AG10803 (cell line): ENCODE measurements around the gene HECTD1.
"Not testable (repeated sequence)": the region's sequence is repeated elsewhere in the genome, so short reads cannot be mapped to it uniquely, and the experiment has no call there.

Experiments
- DNase-seq: peaks from one replicate; pipeline ENCODE4 v3.0.0; 2010; ENCODE audit warnings: low read depth
- H3K4me3 ChIP-seq: 2 replicates; pipeline ENCODE4 v1.5.1; 2011; ENCODE audit warnings: mild to moderate bottlenecking, low read length, control low read depth
- TF ChIP-seq, protein P1 (sequence below): conservative IDR thresholded peaks from 2 replicates; pipeline ENCODE4 v1.5.1; 2011; ENCODE audit warnings: mild to moderate bottlenecking, low read length, control low read depth, inconsistent platforms

The HECTD1 gene

GRCh38 chr14:31090883-31091764, 116.5 kb downstream of the HECTD1 start:
- peak; percentile 93 for DNase-seq
- no peak overlapping the region for H3K4me3 ChIP-seq
- TF ChIP-seq, protein P1, sequence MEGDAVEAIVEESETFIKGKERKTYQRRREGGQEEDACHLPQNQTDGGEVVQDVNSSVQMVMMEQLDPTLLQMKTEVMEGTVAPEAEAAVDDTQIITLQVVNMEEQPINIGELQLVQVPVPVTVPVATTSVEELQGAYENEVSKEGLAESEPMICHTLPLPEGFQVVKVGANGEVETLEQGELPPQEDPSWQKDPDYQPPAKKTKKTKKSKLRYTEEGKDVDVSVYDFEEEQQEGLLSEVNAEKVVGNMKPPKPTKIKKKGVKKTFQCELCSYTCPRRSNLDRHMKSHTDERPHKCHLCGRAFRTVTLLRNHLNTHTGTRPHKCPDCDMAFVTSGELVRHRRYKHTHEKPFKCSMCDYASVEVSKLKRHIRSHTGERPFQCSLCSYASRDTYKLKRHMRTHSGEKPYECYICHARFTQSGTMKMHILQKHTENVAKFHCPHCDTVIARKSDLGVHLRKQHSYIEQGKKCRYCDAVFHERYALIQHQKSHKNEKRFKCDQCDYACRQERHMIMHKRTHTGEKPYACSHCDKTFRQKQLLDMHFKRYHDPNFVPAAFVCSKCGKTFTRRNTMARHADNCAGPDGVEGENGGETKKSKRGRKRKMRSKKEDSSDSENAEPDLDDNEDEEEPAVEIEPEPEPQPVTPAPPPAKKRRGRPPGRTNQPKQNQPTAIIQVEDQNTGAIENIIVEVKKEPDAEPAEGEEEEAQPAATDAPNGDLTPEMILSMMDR, result no peak

- DNase-seq, H3K4me3 ChIP-seq: not testable (repeated sequence)
These were observed 121.1 kb downstream of the HECTD1 start for GRCh38 chr14:31086466-31086865.

DNA sequence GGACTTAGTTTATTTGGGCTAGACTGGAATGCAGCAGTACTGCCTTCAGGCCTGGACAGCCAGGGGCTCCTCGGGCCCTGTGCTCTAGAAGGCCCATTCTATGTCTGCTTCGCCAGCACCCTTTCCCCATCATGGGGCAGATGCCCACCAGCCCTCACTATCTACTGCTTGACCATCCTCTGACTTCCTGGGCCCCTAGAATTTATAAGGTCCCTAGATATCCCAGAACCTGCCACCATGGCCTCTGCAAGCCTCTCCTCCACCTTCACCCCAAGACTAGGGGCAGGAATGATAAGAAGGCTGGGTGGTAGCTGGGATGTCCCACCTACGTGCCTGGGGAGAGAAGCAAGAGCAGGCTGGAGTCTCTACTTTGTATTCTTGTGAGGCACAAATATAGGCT, 122.6 kb downstream of the HECTD1 start:
- H3K4me3 ChIP-seq, result no peak overlapping the region
- TF ChIP-seq, protein P1, result no peak
- no peak for DNase-seq

- DNase-seq, result no peak
- no peak overlapping the region for H3K4me3 ChIP-seq
- TF ChIP-seq, protein P1, result no peak
These were observed 123.2 kb downstream of the HECTD1 start for GRCh38 chr14:31084385-31084784.

DNA sequence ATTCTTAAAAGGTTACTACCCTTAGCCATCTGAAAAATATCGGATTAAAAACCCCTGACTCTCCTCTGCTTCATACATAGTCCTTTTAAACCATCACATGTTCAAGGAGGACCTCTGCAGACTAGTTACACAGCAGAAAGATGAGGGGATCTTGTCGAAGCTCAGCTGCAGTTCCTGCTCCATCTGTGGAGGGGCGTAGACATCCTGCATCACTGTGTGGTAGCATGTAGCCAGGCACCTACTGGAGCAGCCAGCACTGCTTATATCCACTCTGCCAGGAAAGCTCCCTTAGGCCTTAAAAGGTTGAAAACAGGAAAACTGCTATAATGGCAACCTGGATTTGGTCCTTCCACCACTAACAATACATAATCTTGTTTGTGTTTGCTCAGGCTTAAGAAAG, 123.8 kb downstream of the HECTD1 start:
- TF ChIP-seq, protein P1, result no peak
- no peak for DNase-seq
- H3K4me3 ChIP-seq, result no peak overlapping the region

DNA sequence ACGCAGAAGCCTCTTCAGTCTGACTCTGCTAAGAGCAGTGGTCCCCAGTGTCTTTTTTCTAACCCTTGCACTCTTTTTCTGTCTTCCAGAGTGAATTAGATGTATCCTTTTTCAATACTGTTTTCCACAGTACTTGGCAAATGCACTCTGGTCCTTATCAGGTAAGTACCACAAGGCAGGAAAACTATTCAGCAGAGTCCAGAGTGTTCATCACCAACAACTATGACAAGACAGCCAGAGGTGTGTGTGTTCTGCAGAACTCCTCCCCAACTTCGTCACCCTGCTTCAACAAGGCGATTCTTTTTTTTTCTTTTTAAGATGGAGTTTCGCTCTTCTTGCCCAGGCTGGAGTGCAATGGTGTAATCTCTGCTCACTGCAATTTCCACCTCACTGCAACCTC, 127.1 kb downstream of the HECTD1 start:
- no peak overlapping the region for H3K4me3 ChIP-seq
- DNase-seq, result no peak
- TF ChIP-seq, protein P1, result no peak

- no peak for DNase-seq
- H3K4me3 ChIP-seq, result no peak overlapping the region
- TF ChIP-seq, protein P1, result no peak
These were observed 127.5 kb downstream of the HECTD1 start for GRCh38 chr14:31080056-31080455.

DNA sequence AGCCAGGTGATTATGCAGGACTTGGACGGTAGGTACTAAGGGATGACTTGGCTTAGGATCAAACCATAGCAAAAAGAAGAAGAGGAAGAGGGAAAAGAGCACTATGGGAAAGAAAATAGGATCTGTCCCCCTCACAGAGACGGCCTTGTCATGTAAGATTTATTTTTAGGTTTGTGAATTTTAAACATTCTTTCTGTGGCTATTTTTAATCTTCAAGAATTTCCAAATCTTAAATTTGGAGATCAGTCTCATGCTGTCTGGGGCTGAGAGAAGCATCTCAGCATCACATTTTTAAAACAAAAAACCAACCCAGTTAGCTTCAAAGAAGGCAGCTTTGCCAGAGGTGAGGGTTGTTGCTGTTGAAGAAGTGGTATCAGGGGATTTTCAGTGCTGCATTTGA, 128.8 kb downstream of the HECTD1 start:
- no peak for DNase-seq
- TF ChIP-seq, protein P1, result no peak
- no peak overlapping the region for H3K4me3 ChIP-seq
